Fibroblast of lung (primary cell): Measurements from ENCODE around the gene OR1Q1. TPM values are rescaled to one million over a fixed set of nuclear protein-coding genes. Genes with fewer than 3 reads are reported as not detected.

Experiments used
- DNase-seq, 2 donors: peaks; one replicate each; pipeline versions ENCODE4 v3.0.0 to v3.0.0-alpha.2; 2010; ENCODE audit warnings: low read depth in 2 of 2
- H2AFZ ChIP-seq: 2 replicates; pipeline ENCODE4 v1.5.1; 2012; ENCODE audit warnings: low read length, control low read depth, inconsistent platforms
- H3K27ac ChIP-seq: 2 replicates; pipeline ENCODE4 v1.5.1; 2011; ENCODE audit warnings: low read length, control low read depth; ENCODE audit not compliant: insufficient read depth
- H3K27me3 ChIP-seq: 2 replicates; pipeline ENCODE4 v1.5.1; 2011; ENCODE audit warnings: mild to moderate bottlenecking, low read length; ENCODE audit not compliant: control insufficient read depth, insufficient read depth
- H3K36me3 ChIP-seq: 2 replicates; pipeline ENCODE4 v1.5.1; 2011; ENCODE audit warnings: low read length; ENCODE audit not compliant: control insufficient read depth, insufficient read depth
- H3K4me1 ChIP-seq: 2 replicates; pipeline ENCODE4 v1.5.1; 2011; ENCODE audit warnings: low read length; ENCODE audit not compliant: control insufficient read depth, insufficient read depth; ENCODE audit errors: extremely low read depth
- H3K4me2 ChIP-seq: 2 replicates; pipeline ENCODE4 v1.5.1; 2011; ENCODE audit warnings: low read length, control low read depth; ENCODE audit not compliant: insufficient read depth; ENCODE audit errors: extremely low read depth
- H3K4me3 ChIP-seq, 4 experiments: fragments of 200-600 bp in 1 of 4; sonication (generic) in 1 of 4; replicated peaks in 1 of 4; 2 replicates each; pipeline ENCODE4 v1.5.1; 2011 to 2016; ENCODE audit warnings: low read length in 4 of 4, low read depth in 3 of 4, mild to moderate bottlenecking in 3 of 4, control low read depth in 2 of 4, inconsistent platforms in 1 of 4, mixed read lengths in 1 of 4; ENCODE audit not compliant: insufficient read depth in 1 of 4; ENCODE audit errors: control extremely low read depth in 1 of 4
- H3K79me2 ChIP-seq: 2 replicates; pipeline ENCODE4 v1.5.1; 2012; ENCODE audit warnings: mild to moderate bottlenecking, low read length, inconsistent platforms; ENCODE audit not compliant: control insufficient read depth, insufficient read depth
- H3K9ac ChIP-seq: 2 replicates; pipeline ENCODE4 v1.5.1; 2011; ENCODE audit warnings: mild to moderate bottlenecking, low read length, control low read depth; ENCODE audit not compliant: insufficient read depth
- H3K9me3 ChIP-seq: 2 replicates; pipeline ENCODE4 v1.5.1; 2012; ENCODE audit warnings: low read depth, low read length; ENCODE audit not compliant: control insufficient read depth, insufficient read depth
- H4K20me1 ChIP-seq: 2 replicates; pipeline ENCODE4 v1.5.1; 2011; ENCODE audit warnings: low read length; ENCODE audit not compliant: control insufficient read depth, insufficient read depth; ENCODE audit errors: extremely low read depth
- CTCF ChIP-seq, 2 donors: IDR thresholded peaks in 1 of 2; conservative IDR thresholded peaks in 1 of 2; 1 replicate in 1 of 2; 2 replicates in 1 of 2; pipeline ENCODE4 v1.5.1; 2011 to 2012; ENCODE audit warnings: low read length in 2 of 2, control low read depth in 1 of 2, inconsistent platforms in 1 of 2, low read depth in 1 of 2, mild to moderate bottlenecking in 1 of 2
- EZH2 ChIP-seq: IDR thresholded peaks from 2 replicates; pipeline ENCODE4 v1.5.1; 2012; ENCODE audit warnings: low read length, control low read depth, mild to moderate bottlenecking; ENCODE audit errors: missing control alignments
- polyA minus RNA-seq: library from RNA; depleted of rRNA, polyadenylated mRNA; stranded (reverse); fragments of >200 nt; gene quantifications from 2 replicates; pipeline ENCODE4 v1.2.3, GENCODE V29; 2011; ENCODE audit warnings: low replicate concordance
- polyA plus RNA-seq, 2 donors: library from polyadenylated mRNA; depleted of rRNA in 1 of 2; stranded (reverse) in 1 of 2; unstranded in 1 of 2; fragments of >200 nt; gene quantifications; 2 replicates each; pipeline ENCODE4 v1.2.1, GENCODE V29; 2011 to 2012; ENCODE audit warnings: missing spikeins in 1 of 2
- total RNA-seq: library from RNA; depleted of rRNA; stranded (reverse); fragments of >200 nt; gene quantifications from 2 replicates; pipeline ENCODE4 v1.2.1, GENCODE V29; 2014

OR1Q1 gene
- total RNA-seq = not detected in 2 replicates
- polyA plus RNA-seq = 0.14 and 0.17 TPM in 2 replicates
- polyA plus RNA-seq (2012) = not detected in 2 replicates
- polyA minus RNA-seq = not detected in 2 replicates

DNA sequence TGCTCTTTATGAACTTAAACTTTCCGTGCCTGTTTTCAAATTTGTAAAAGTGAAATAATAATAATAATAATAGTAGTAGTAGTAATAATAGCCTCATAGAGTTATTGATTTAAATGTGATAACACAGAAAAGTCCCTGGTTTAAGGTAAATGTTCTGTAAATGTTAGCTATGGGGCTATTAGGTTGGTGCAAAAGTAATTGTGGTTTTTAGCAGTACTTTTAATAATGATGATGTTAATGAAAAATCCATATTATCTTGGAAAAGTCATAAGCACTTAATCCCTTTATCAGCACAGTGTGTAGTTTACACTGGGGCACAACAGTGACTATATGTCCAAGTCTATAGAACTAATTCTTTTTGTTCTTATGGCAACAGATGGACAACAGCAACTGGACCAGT is at the start of gene OR1Q1:
Gene OR1Q1 (plus strand): TSS at position 377 of the 400 bp plus-strand sequence. CDS start 0 bp downstream, at position 377.
- no peaks in the 10 kb centered on the region for H3K79me2 ChIP-seq
- H3K9ac ChIP-seq = no peak within 1 kb of the TSS
- H2AFZ ChIP-seq = no peak within 1 kb of the TSS
- H3K27me3 ChIP-seq = no peaks in the 10 kb centered on the region
- H3K4me2 ChIP-seq = no peak within 1 kb of the TSS
- no peaks in the 10 kb centered on the region for H3K36me3 ChIP-seq
- no peak within 1 kb of the TSS for H3K4me3 ChIP-seq
- no peaks in the 10 kb centered on the region for H4K20me1 ChIP-seq
- TF ChIP-seq EZH2 = no peak
- TF ChIP-seq CTCF (conservative IDR thresholded peaks at IDR 0.05 in 1 of 2, IDR thresholded peaks at IDR 0.05 in 1 of 2; ENCODE audit: low read depth in 1 of 2, low read length in 2 of 2) = no peak
- no peaks in the 10 kb centered on the region for H3K9me3 ChIP-seq
- H3K27ac ChIP-seq = no peak within 1 kb of the TSS
- H3K4me1 ChIP-seq = no peaks in the 10 kb centered on the region
- no peak for DNase-seq

DNA sequence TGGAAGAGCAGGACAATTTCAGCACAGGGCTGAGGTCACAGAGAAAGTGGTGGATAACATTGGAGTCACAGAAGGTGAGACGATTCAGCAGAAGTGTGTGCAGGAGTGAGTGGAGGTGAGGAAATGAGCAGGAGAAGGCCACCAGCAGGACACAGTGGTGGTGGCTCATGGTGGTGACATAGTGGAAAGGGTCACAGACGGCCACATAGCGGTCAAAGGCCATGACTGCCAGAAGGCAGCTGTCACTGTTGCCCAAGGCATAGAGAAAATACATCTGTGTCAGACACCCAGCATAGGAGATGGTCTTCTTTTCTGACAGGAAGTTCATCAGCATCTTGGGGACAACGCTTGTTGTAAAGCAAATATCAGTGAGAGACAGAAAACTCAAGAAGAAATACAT is 46.6 kb upstream of the OR1Q1 start:
- Histone ChIP-seq H3K79me2 (no peaks in the 10 kb centered on the region), H3K9me3 (no peaks in the 10 kb centered on the region), H3K4me3 (no peak overlapping the region), H3K36me3 (no peaks in the 10 kb centered on the region), H4K20me1 (no peaks in the 10 kb centered on the region), H3K27ac (no peak overlapping the region), H3K9ac (no peak overlapping the region), H3K27me3 (no peaks in the 10 kb centered on the region), H3K4me1 (no peaks in the 10 kb centered on the region), H3K4me2 (no peak overlapping the region), H2AFZ (no peak overlapping the region)
- DNase-seq = no peak
- TF ChIP-seq CTCF (conservative IDR thresholded peaks at IDR 0.05 in 1 of 2, IDR thresholded peaks at IDR 0.05 in 1 of 2; ENCODE audit: low read depth in 1 of 2, low read length in 2 of 2) = no peak
- no peak for TF ChIP-seq EZH2

- no peaks in the 10 kb centered on the region for H3K79me2 ChIP-seq
- H3K4me1 ChIP-seq = no peaks in the 10 kb centered on the region
- no peak overlapping the region for H3K4me2 ChIP-seq
- H3K27ac ChIP-seq = no peak overlapping the region
- H3K36me3 ChIP-seq = no peaks in the 10 kb centered on the region
- no peaks in the 10 kb centered on the region for H4K20me1 ChIP-seq
- DNase-seq = no peak
- H3K9ac ChIP-seq = no peak overlapping the region
- H2AFZ ChIP-seq = no peak overlapping the region
- TF ChIP-seq EZH2 (no peak), CTCF (conservative IDR thresholded peaks at IDR 0.05 in 1 of 2, IDR thresholded peaks at IDR 0.05 in 1 of 2; ENCODE audit: low read depth in 1 of 2, low read length in 2 of 2) (no peak)
- H3K27me3 ChIP-seq = no peaks in the 10 kb centered on the region
- H3K9me3 ChIP-seq = no peaks in the 10 kb centered on the region
- H3K4me3 ChIP-seq = no peak overlapping the region
These were observed 42.1 kb upstream of the OR1Q1 start for GRCh38 chr9:122572456-122572855.
